Thyroid gland (tissue), 4 donors: ENCODE data around the gene MEAF6.

Experiments
- POLR2A ChIP-seq, 2 donors: fragments of 450-650 bp; IDR thresholded peaks; one replicate each; pipeline ENCODE4 v1.6.1; 2017; ENCODE audit warnings: antibody characterized with exemption in 2 of 2, mild to moderate bottlenecking in 2 of 2, moderate library complexity in 1 of 2
- TF ChIP-seq, protein P1 (sequence below), 6 experiments: fragments of 200-600 bp in 3 of 6; fragments of 450-650 bp in 3 of 6; sonication (generic) in 3 of 6; IDR thresholded peaks; one replicate each; pipeline ENCODE4 v1.5.1; 2016 to 2019; ENCODE audit warnings: antibody characterized with exemption in 6 of 6, mild to moderate bottlenecking in 2 of 6, inconsistent platforms in 1 of 6, moderate library complexity in 1 of 6

DNA sequence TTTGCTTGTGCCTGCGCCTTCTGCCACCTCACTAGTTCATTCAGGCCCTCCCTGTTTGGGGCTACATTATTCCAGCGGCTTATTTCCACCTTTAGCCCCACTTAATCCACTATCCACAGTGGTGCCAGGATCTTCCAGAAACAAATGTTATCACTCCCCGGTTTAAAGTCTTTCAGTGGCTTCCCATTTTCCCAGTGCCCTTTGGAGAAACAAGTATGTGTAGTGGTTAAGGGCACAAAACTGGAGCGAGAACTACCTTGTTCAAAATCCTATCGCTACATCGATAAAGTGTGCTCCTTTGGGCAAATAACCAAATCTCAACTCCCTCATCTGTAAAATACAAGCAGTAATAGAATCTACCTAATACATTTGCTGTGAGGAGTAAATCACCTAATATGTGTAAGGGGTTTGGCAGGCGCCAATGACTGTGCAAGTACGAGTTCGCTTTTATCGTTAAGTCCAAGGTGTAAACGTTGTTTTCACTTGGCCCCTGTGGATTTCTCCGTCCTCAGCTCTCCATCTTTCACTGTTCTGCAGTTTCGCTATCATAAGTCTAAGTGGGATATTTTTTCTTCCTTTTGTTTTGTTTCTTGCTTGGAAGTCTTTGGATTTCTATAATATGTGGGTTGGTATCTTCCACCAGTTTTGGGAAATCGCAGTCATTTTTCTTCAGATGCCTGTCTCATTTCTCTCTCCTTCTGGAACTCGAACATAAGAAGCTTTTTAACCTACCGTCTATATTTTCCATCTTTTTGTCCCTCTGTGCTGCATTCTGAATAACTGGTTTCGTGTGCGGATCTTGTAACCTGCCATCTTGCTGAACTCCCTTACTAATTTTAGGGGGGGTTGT lies 844 bp upstream of the MEAF6 start:
- no peak for TF ChIP-seq POLR2A (IDR thresholded peaks at IDR 0.05)
- TF ChIP-seq, protein P1, sequence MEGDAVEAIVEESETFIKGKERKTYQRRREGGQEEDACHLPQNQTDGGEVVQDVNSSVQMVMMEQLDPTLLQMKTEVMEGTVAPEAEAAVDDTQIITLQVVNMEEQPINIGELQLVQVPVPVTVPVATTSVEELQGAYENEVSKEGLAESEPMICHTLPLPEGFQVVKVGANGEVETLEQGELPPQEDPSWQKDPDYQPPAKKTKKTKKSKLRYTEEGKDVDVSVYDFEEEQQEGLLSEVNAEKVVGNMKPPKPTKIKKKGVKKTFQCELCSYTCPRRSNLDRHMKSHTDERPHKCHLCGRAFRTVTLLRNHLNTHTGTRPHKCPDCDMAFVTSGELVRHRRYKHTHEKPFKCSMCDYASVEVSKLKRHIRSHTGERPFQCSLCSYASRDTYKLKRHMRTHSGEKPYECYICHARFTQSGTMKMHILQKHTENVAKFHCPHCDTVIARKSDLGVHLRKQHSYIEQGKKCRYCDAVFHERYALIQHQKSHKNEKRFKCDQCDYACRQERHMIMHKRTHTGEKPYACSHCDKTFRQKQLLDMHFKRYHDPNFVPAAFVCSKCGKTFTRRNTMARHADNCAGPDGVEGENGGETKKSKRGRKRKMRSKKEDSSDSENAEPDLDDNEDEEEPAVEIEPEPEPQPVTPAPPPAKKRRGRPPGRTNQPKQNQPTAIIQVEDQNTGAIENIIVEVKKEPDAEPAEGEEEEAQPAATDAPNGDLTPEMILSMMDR (IDR thresholded peaks at IDR 0.05), result no peak
